Neural progenitor cell (in vitro differentiated cells): ENCODE measurements around the gene PLXDC2. TPM values are rescaled to one million over a fixed set of nuclear protein-coding genes. Genes with fewer than 3 reads are reported as not detected.

Source experiments
- DNase-seq: peaks from one replicate; pipeline ENCODE4 v3.0.0-alpha.2; 2016; ENCODE audit warnings: low spot score
- H2AFZ ChIP-seq: fragments of 200-600 bp; sonication (generic); replicated peaks from 2 replicates; pipeline ENCODE4 v1.6.1; 2016; ENCODE audit warnings: antibody characterized with exemption
- H3F3A ChIP-seq: fragments of 200-600 bp; sonication (generic); 2 replicates; pipeline ENCODE4 v1.6.1; 2016; ENCODE audit warnings: antibody characterized with exemption, low read depth
- H3K27ac ChIP-seq: fragments of 200-600 bp; sonication (generic); 2 replicates; pipeline ENCODE4 v1.5.1; 2016; ENCODE audit warnings: mild to moderate bottlenecking
- H3K27me3 ChIP-seq: fragments of 200-600 bp; sonication (generic); 2 replicates; pipeline ENCODE4 v1.6.1; 2016; ENCODE audit warnings: mild to moderate bottlenecking, moderate library complexity
- H3K36me3 ChIP-seq: fragments of 200-600 bp; sonication (generic); 2 replicates; pipeline ENCODE4 v1.5.1; 2016
- H3K4me1 ChIP-seq: fragments of 200-600 bp; sonication (generic); 2 replicates; pipeline ENCODE4 v1.6.1; 2016; ENCODE audit warnings: mixed run types
- H3K4me2 ChIP-seq: fragments of 200-600 bp; sonication (generic); 2 replicates; pipeline ENCODE4 v1.6.1; 2016
- H3K4me3 ChIP-seq: fragments of 200-600 bp; sonication (generic); 2 replicates; pipeline ENCODE4 v1.5.1; 2016
- H3K79me2 ChIP-seq: fragments of 200-600 bp; sonication (generic); 2 replicates; pipeline ENCODE4 v1.6.1; 2016; ENCODE audit warnings: low read depth
- H3K9ac ChIP-seq: fragments of 200-600 bp; sonication (generic); 2 replicates; pipeline ENCODE4 v1.6.1; 2016
- H3K9me3 ChIP-seq: fragments of 200-600 bp; sonication (generic); 2 replicates; pipeline ENCODE4 v1.5.1; 2016; ENCODE audit warnings: low read depth
- H4K20me1 ChIP-seq: fragments of 200-600 bp; sonication (generic); 2 replicates; pipeline ENCODE4 v1.6.1; 2016; ENCODE audit warnings: low read depth
- H3K27ac Mint-ChIP-seq: 3 replicates; pipeline ENCODE4 v1.8.0; 2021; ENCODE audit warnings: mixed read lengths
- H3K27me3 Mint-ChIP-seq: 2 replicates; pipeline ENCODE4 v1.8.0; 2022; ENCODE audit warnings: low read depth, mild to moderate bottlenecking, inconsistent platforms, moderate library complexity, mixed read lengths; ENCODE audit not compliant: insufficient read depth
- H3K36me3 Mint-ChIP-seq: 3 replicates; pipeline ENCODE4 v1.8.0; 2021; ENCODE audit warnings: mixed read lengths
- H3K4me1 Mint-ChIP-seq: 3 replicates; pipeline ENCODE4 v1.8.0; 2021; ENCODE audit warnings: mixed read lengths
- H3K4me3 Mint-ChIP-seq: 3 replicates; pipeline ENCODE4 v1.8.0; 2021; ENCODE audit warnings: mild to moderate bottlenecking, moderate library complexity, mixed read lengths
- H3K9me3 Mint-ChIP-seq: 3 replicates; pipeline ENCODE4 v1.8.0; 2020; ENCODE audit warnings: mixed read lengths
- EZH2 ChIP-seq: fragments of 200-600 bp; sonication (generic); IDR thresholded peaks from 2 replicates; pipeline ENCODE4 v1.6.1; 2017; ENCODE audit warnings: antibody characterized with exemption, mild to moderate bottlenecking, moderate library complexity
- EZH2phosphoT487 ChIP-seq: fragments of 200-600 bp; sonication (generic); IDR thresholded peaks from 2 replicates; pipeline ENCODE4 v1.6.1; 2017; ENCODE audit warnings: antibody characterized with exemption
- total RNA-seq: library from RNA; depleted of rRNA; stranded (reverse); fragments of >200 nt; gene quantifications from 2 replicates; pipeline ENCODE4 v1.2.3, GENCODE V29; 2015; ENCODE audit warnings: low replicate concordance
- TF ChIP-seq, protein P1 (sequence below): fragments of 200-600 bp; sonication (generic); IDR thresholded peaks from 2 replicates; pipeline ENCODE4 v1.5.1; 2017; ENCODE audit warnings: antibody characterized with exemption, mild to moderate bottlenecking

The PLXDC2 gene
- total RNA-seq, 1 donor from 2014 or later = 44.2 TPM

DNA sequence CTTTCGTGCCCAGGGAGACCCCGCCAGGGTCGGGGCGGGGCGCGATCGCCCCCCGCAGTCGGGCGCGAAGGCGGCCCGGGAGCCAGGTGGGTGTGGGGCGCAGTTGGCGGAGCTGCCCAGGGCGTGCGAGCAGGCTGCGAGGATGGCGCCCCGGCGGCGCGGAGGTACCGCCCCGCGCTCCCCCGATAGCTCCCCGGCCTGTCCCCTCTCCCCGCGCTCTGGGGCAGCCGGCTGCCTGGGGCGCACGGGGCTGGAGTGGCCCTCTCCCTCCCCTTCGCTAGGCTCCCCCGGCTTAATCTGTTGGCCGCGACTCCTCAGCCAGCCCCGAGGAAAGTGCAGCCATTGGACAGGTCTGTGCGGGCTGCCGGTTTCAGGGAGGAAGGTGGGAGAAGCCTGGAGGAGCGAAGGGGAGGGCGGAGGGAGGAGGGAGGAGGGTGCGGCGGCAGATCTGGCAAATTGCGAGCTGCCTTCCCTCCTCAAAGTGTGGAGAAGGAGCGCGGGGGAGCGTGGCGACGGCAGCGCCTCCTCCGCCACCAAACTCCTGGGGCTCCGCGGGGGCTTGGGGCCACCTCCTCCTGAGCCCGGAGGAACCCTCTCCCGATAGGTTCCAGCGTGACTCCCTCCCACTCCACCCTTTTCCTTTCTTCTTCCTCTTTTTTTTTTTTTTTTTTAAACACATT is 361 bp upstream of the PLXDC2 start:
- peak overlapping the region; percentile 77 for H3K27ac ChIP-seq

DNA sequence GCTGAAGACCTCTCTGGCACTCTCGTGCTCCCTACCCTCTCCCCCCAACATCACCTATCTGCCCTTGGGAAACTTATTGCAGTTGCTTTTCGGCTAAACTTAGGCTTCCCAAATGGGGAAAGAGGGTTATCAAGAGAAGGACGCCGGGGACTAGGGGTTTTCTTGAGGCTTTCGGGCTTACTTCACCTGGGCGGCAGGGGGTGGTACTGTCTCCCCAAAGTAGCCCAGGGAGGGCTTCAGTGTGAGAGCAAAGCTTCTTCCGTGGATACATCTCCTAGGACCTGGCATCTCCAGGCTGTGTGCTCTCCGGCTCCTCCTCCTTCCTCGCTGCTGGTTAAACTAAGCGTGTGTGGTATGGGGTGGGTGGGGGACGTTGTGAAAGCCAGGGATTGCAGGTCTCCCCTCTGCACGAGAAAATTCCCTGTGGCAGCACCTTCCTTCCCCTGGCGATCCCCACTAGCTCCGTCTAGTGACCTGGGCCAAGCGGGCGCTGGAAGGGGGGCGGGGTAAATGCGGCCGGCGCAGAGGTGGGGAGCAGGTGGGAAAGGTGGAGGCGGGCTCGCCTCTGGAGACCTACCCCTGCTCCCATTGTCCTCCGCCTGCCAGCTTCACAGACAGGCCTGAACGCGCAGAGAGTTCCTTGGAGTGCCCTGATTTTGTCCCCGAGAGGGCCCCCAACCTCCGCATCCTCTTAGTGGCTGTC is 1.1 kb downstream of the PLXDC2 start:
- peaks cover 30% of the 10 kb centered on the region for H3K4me1 Mint-ChIP-seq

More for the DNA sequence above, 361 bp upstream of the PLXDC2 start:
- TF ChIP-seq EZH2phosphoT487 = no peak
- TF ChIP-seq, protein P1, sequence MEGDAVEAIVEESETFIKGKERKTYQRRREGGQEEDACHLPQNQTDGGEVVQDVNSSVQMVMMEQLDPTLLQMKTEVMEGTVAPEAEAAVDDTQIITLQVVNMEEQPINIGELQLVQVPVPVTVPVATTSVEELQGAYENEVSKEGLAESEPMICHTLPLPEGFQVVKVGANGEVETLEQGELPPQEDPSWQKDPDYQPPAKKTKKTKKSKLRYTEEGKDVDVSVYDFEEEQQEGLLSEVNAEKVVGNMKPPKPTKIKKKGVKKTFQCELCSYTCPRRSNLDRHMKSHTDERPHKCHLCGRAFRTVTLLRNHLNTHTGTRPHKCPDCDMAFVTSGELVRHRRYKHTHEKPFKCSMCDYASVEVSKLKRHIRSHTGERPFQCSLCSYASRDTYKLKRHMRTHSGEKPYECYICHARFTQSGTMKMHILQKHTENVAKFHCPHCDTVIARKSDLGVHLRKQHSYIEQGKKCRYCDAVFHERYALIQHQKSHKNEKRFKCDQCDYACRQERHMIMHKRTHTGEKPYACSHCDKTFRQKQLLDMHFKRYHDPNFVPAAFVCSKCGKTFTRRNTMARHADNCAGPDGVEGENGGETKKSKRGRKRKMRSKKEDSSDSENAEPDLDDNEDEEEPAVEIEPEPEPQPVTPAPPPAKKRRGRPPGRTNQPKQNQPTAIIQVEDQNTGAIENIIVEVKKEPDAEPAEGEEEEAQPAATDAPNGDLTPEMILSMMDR = peak; percentile 2
- peak; percentile 93 for DNase-seq
- Mint-ChIP-seq H3K36me3 (peaks cover 6% of the 10 kb centered on the region), H3K4me1 (peaks cover 28% of the 10 kb centered on the region), H3K4me3 (peak overlapping the region; percentile 92), H3K27me3 (peaks cover 11% of the 10 kb centered on the region), H3K27ac (peak overlapping the region; percentile 82), H3K9me3 (peaks cover 5% of the 10 kb centered on the region)
- H2AFZ ChIP-seq = peak overlapping the region; percentile 77
- H3K4me1 ChIP-seq = peaks cover 7% of the 10 kb centered on the region
- H3K9ac ChIP-seq = no peak overlapping the region
- no peaks in the 10 kb centered on the region for H3K36me3 ChIP-seq
- peak overlapping the region; percentile 94 for H3K4me2 ChIP-seq
- H4K20me1 ChIP-seq = peaks cover 6% of the 10 kb centered on the region
- no peaks in the 10 kb centered on the region for H3K27me3 ChIP-seq
- peaks cover 46% of the 10 kb centered on the region for H3K79me2 ChIP-seq
- H3K9me3 ChIP-seq = no peaks in the 10 kb centered on the region
- H3K4me3 ChIP-seq = peak overlapping the region; percentile 76
- peaks cover 36% of the 10 kb centered on the region for H3F3A ChIP-seq

DNA sequence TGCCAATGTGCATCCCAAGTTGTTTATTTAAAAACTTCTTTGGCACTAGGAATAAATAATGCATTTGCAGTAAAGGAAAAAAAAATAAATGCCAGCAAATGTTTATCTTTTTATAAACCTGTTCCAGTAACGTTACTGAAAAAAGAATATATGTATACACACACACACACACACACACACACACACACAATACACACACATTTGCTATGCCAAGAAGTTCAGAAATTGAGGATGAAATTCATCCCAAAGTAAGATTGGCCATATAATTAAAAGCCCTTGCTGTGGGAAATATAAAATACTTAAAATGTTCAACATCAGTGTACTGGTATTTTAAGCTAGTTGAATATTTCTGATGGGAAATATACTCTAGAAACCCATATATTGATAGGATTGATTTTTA is 2.6 kb downstream of the PLXDC2 start:
- peaks cover 28% of the 10 kb centered on the region for H3K4me1 Mint-ChIP-seq
- peaks cover 10% of the 10 kb centered on the region for H3K27me3 Mint-ChIP-seq
- H3K4me2 ChIP-seq = peak overlapping the region; percentile 94
- H4K20me1 ChIP-seq = peaks cover 6% of the 10 kb centered on the region
- no peak overlapping the region for H3K27ac ChIP-seq
- no peaks in the 10 kb centered on the region for H3K27me3 ChIP-seq
- peak overlapping the region; percentile 92 for H3K4me3 Mint-ChIP-seq
- H3K9me3 Mint-ChIP-seq = peaks cover 10% of the 10 kb centered on the region
- no peak for DNase-seq
- peaks cover 10% of the 10 kb centered on the region for H3K36me3 Mint-ChIP-seq
- H3K27ac Mint-ChIP-seq = no peak overlapping the region
- H3K4me1 ChIP-seq = peaks cover 7% of the 10 kb centered on the region
- H3K9ac ChIP-seq = no peak overlapping the region
- H3K4me3 ChIP-seq = peak overlapping the region; percentile 76
- peaks cover 74% of the 10 kb centered on the region for H3K79me2 ChIP-seq
- H3F3A ChIP-seq = peaks cover 36% of the 10 kb centered on the region
- H3K36me3 ChIP-seq = no peaks in the 10 kb centered on the region
- no peaks in the 10 kb centered on the region for H3K9me3 ChIP-seq
- no peak overlapping the region for H2AFZ ChIP-seq
- TF ChIP-seq EZH2phosphoT487 = no peak

More for the DNA sequence above, 1.1 kb downstream of the PLXDC2 start:
- TF ChIP-seq EZH2 = no peak
- TF ChIP-seq, protein P1 = peak; percentile 35
- no peak for TF ChIP-seq EZH2phosphoT487
- H3K27ac Mint-ChIP-seq = peak overlapping the region; percentile 75
- Histone ChIP-seq H3K4me2 (peak overlapping the region; percentile 94), H3K4me3 (peak overlapping the region; percentile 76), H2AFZ (peak overlapping the region; percentile 77), H3K9me3 (no peaks in the 10 kb centered on the region), H3F3A (peaks cover 36% of the 10 kb centered on the region), H3K4me1 (peaks cover 7% of the 10 kb centered on the region), H4K20me1 (peaks cover 6% of the 10 kb centered on the region), H3K27me3 (no peaks in the 10 kb centered on the region), H3K79me2 (peaks cover 61% of the 10 kb centered on the region), H3K36me3 (no peaks in the 10 kb centered on the region), H3K9ac (peak overlapping the region; percentile 24), H3K27ac (no peak overlapping the region)
- peak; percentile 65 for DNase-seq
- peaks cover 10% of the 10 kb centered on the region for H3K9me3 Mint-ChIP-seq
- H3K27me3 Mint-ChIP-seq = peaks cover 13% of the 10 kb centered on the region
- H3K36me3 Mint-ChIP-seq = peaks cover 10% of the 10 kb centered on the region
- H3K4me3 Mint-ChIP-seq = peak overlapping the region; percentile 92
